Skin epidermis (tissue), 12 donors: ENCODE data around the gene DIP2C.

Experiments
- H3K27ac ChIP-seq, 21 experiments: fragments of 200-600 bp; sonication (generic) in 11 of 21; one replicate each; pipeline ENCODE4 v1.5.0; 2020; ENCODE audit warnings: mild to moderate bottlenecking in 3 of 21, inconsistent platforms in 2 of 21, moderate library complexity in 2 of 21
- H3K4me3 ChIP-seq, 7 experiments: fragments of 200-600 bp; sonication (generic) in 2 of 7; one replicate each; pipeline ENCODE4 v1.5.0; 2020; ENCODE audit warnings: inconsistent platforms in 2 of 7, mild to moderate bottlenecking in 2 of 7, moderate library complexity in 1 of 7

Gene DIP2C

DNA sequence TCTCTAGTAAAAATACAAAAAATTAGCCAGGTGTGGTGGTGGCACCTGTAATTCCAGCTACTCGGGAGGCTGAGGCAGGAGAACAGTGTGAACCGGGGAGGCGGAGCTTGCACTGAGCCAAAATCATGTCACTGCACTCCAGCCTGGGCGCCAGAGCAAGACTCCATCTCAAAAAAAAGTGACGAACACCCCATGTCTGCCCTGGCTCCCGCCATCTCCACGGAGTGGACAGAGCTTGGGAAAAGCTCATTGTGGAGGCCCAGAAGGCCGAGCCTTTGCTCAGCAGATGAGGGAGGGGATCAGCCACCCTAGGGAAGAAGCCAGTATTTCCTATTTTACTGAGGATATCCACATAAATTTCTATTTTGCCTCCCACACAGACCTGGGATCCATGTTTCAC, 136.8 kb downstream of the DIP2C start:
- Histone ChIP-seq H3K27ac (no peak overlapping the region), H3K4me3 (no peak overlapping the region)

GRCh38 chr10:551373-552252, 137.9 kb downstream of the DIP2C start:
- H3K4me3 ChIP-seq: no peak overlapping the region
- no peak overlapping the region for H3K27ac ChIP-seq

DNA sequence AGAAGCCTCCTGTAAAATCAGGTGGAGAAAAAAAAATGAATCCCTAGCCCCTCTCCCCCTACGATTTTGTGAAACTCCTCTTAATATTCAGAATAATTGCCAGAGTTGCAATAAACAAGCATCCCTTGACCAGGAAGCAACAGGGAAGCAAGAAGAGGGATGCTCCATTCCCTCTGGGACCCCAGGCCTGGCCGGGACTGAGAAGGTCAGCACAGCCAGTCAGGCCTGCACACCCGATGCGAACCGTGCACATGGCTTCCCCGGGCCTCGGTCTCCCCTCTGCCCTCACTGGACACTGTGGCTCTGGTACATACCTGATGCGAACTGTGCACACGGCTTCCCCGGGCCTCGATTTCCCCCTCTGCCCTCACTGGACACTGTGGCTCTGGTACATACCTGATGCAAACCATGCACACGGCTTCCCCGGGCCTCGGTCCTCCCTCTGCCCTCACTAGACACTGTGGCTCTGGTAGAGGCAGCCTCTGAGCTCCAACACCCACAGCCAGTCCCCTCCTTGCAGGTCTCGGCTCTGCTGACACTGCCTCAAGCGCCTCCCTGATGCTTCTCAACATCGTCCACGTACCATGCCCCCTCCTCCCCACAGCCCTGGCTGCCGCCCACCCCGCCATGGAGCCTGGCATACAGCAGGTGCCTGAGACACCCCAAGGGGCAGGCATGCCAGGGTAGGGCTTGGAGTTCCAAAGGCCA, 138.6 kb downstream of the DIP2C start:
- H3K4me3 ChIP-seq: no peak overlapping the region
- H3K27ac ChIP-seq: no peak overlapping the region

GRCh38 chr10:549391-549790, 140.1 kb downstream of the DIP2C start:
- H3K4me3 ChIP-seq: no peak overlapping the region
- no peak overlapping the region for H3K27ac ChIP-seq

GRCh38 chr10:548238-548901, 141.1 kb downstream of the DIP2C start:
- Histone ChIP-seq H3K4me3 (no peak overlapping the region), H3K27ac (no peak overlapping the region)

DNA sequence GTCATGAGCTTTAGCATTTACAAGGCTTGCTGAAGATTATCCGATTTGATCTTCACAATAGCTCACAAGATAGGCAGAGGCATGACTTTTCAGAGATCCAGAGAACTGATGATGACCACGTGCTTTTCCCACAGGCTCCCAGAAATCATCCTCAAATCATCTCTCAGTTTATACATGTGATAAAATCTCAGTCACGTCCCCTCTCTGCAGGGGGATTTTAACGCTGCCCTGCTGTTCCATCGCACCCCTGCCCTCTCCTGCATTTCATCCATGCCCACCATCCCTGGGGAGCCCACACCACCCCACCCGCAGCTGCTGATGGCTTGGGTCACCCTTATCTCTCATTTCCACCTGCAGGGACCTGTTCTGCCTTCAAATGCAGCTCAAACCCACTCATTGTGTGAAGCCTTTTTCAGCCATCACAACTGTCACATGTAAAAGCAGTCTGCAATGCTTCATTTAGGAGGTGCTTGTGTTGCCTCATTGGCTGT, 141.8 kb downstream of the DIP2C start:
- Histone ChIP-seq H3K27ac (peak overlapping the region in 1 of 21 experiments; percentile 19), H3K4me3 (no peak overlapping the region)

GRCh38 chr10:546971-547590, 142.4 kb downstream of the DIP2C start:
- no peak overlapping the region for H3K4me3 ChIP-seq
- peak overlapping the region in 1 of 21 experiments; percentile 19 for H3K27ac ChIP-seq

DNA sequence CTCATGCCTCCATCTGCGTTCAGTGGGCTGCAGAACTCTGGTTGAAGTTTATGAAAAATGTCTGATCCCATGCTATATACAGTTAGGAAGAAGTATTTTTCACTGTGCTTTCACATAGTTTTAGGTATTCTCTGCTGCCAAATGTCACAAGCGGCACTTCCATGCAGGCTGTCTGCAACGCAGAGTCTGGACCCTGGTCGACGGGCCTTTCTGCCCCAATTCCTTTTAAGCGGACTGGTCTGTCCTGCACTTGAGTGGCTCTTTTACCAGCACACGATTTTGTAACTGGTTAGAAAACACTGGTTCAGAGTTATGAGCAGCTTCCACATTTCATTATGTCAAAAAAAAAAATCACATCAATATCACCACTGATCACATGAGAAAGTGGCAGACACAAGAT, 143.0 kb downstream of the DIP2C start:
- no peak overlapping the region for H3K4me3 ChIP-seq
- no peak overlapping the region for H3K27ac ChIP-seq

GRCh38 chr10:543862-544822, 145.3 kb downstream of the DIP2C start:
- H3K4me3 ChIP-seq: no peak overlapping the region
- no peak overlapping the region for H3K27ac ChIP-seq

- no peak overlapping the region for H3K27ac ChIP-seq
Measured at GRCh38 chr10:543131-543530, 146.3 kb downstream of the DIP2C start.

GRCh38 chr10:541750-542371, 147.6 kb downstream of the DIP2C start:
- Histone ChIP-seq H3K4me3 (no peak overlapping the region), H3K27ac (no peak overlapping the region)

More at GRCh38 chr10:543131-543530, 146.3 kb downstream of the DIP2C start:
- H3K4me3 ChIP-seq: no peak overlapping the region

DNA sequence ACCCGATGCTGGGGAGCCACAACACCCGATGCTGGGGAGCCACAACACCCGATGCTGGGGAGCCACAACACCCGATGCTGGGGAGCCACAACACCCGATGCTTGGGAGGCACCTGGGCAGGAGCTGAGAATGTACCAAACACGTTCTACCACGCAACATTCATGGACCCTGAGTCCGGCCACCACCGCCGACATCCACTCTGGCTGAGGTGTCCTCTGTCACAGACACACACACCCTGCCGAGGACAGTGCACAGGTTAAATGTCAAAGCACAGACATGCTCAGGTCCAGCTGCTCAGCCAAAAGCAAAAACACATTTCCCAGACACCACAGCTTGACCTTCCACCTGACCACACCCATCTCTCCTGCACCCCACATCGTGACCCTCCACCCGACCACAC, 148.4 kb downstream of the DIP2C start:
- no peak overlapping the region for H3K27ac ChIP-seq
- H3K4me3 ChIP-seq: no peak overlapping the region

DNA sequence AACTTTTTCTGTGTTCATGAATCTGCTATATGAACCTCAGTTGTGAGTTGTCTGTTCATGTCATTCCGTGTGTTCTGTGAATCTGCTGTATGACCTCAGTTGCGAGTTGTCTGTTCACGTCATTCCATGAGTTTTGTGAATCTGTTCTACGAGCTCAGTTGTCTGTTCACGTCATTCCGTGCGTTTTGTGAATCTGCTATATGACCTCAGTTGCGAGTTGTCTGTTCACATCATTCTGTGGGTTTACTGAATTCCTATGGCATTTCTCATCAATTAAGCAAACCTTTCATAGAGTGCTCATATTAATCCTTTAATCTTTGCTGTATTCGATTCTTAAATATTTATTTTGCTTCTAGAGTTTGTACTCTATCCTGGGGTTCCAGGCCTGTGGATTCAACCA, 150.6 kb downstream of the DIP2C start:
- no peak overlapping the region for H3K27ac ChIP-seq
- no peak overlapping the region for H3K4me3 ChIP-seq

- Histone ChIP-seq H3K27ac (no peak overlapping the region), H3K4me3 (no peak overlapping the region)
Measured at GRCh38 chr10:536935-537334, 152.5 kb downstream of the DIP2C start.

GRCh38 chr10:536371-536925, 153.0 kb downstream of the DIP2C start:
- Histone ChIP-seq H3K27ac (no peak overlapping the region), H3K4me3 (no peak overlapping the region)

- no peak overlapping the region for H3K27ac ChIP-seq
- no peak overlapping the region for H3K4me3 ChIP-seq
Measured at GRCh38 chr10:535952-536351, 153.5 kb downstream of the DIP2C start.

GRCh38 chr10:535051-535450, 154.4 kb downstream of the DIP2C start:
- Histone ChIP-seq H3K27ac (no peak overlapping the region), H3K4me3 (no peak overlapping the region)

DNA sequence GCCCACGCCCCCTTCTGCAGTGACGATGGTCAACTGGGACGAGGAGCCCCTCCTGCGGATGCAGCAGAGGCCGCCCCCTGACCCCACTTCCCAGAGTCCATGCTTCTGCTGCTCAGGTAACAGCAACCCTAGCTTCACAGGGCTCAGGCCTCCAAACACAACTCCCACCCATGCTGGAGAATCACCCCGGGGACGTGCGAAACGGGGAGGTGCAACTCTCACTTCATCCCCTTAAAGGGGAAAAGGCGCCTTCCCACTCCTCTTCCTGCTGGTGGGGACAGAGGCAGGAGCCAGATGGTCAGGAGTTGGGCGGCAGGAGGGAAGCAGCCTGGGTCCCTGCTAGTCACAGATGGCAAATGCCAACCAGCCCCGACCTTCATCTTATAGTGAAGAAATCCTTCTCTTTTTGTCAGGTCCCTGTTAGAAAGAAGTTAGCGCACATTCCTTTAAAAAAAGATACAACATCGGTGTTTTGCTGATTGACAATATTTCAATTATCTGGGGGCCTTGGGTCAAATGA, 155.4 kb downstream of the DIP2C start:
- no peak overlapping the region for H3K27ac ChIP-seq
- no peak overlapping the region for H3K4me3 ChIP-seq
